Measurements from ENCODE around the gene TC2N.

TC2N gene

DNA sequence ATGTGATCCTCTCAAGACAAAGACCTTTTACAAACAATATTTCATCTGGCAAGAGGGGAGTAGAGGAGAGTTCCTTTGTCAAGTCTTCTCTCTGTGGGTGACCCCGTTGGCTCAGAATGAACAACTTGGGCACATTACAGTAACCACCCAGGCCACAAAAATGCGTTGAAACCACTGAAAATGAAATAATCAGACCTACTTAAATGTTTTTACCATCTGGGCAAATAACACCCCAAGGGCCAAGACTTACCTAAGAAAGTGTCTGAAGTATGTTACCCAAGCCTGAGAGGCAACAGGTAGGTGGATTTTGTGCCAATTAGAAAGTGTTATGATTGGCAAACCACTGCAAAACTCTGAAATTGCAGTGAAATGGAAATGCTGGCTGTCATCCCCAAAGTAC is 1.3 kb downstream of the TC2N start:
- H3K27ac ChIP-seq = no peak overlapping the region
- TF ChIP-seq, protein P1, sequence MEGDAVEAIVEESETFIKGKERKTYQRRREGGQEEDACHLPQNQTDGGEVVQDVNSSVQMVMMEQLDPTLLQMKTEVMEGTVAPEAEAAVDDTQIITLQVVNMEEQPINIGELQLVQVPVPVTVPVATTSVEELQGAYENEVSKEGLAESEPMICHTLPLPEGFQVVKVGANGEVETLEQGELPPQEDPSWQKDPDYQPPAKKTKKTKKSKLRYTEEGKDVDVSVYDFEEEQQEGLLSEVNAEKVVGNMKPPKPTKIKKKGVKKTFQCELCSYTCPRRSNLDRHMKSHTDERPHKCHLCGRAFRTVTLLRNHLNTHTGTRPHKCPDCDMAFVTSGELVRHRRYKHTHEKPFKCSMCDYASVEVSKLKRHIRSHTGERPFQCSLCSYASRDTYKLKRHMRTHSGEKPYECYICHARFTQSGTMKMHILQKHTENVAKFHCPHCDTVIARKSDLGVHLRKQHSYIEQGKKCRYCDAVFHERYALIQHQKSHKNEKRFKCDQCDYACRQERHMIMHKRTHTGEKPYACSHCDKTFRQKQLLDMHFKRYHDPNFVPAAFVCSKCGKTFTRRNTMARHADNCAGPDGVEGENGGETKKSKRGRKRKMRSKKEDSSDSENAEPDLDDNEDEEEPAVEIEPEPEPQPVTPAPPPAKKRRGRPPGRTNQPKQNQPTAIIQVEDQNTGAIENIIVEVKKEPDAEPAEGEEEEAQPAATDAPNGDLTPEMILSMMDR (conservative IDR thresholded peaks at IDR 0.05) = no peak

DNA sequence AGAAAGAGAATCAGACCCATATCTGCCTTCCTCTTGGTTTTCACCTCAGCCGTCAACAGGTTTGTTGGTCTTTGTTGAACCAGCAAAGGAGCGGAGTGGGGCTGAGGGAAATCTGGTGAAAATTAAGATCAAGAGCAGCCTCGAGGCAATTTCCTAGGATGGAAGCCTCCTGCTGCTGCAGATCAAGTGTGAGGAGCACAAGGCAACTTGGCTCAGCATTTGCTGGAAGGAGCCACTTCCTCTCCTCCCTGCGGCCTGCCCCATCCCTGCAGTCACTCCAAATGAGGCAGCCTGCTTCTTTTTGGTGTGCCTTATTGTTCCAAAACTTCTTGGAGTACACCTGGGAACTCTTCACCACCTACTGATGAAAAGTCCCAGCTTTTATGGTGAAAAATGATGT is 4.9 kb downstream of the TC2N start:
- TF ChIP-seq, protein P1 (conservative IDR thresholded peaks at IDR 0.05) = no peak
- H3K27ac ChIP-seq = no peak overlapping the region

DNA sequence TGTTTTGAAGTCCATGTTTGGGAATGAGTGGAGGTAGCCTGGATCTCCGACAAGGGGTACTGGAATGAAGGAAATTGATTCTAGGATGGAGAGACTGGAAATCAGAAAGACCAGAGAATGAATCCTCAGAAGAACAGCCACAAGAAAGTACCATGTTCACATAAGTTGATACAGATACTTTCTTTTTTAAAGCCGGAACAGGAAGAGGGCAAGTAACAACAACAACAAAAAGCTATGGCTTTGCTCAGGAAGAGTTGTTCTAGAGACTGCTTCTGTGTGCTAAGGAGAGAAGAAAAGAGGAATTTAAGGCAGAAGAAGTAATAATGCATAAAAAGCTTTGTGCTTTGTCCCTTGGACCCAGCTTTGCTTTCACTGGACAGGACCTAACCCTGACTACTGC is 6.2 kb downstream of the TC2N start:
- TF ChIP-seq, protein P1 (conservative IDR thresholded peaks at IDR 0.05) = no peak
- H3K27ac ChIP-seq = no peak overlapping the region

DNA sequence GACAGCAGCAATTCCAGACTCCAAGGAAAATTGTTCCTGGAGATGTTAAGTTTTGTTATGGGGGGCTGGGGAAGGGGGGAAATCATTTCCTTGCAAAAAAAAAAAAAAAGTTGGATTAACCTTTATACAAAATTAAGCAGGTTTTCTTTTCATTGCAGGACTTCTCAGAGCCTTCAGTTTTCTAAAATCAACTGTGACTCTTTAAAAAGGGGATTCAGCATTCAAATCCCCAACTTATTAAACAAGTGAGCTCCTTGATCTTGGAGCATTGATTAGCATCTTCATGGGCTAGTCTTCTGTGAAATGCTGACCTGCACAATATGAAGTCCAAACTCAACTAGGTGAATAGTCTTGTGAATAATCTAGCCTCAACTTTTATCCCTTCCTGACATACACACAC is 7.1 kb downstream of the TC2N start:
- TF ChIP-seq, protein P1 (conservative IDR thresholded peaks at IDR 0.05) = no peak
- H3K27ac ChIP-seq = no peak overlapping the region

DNA sequence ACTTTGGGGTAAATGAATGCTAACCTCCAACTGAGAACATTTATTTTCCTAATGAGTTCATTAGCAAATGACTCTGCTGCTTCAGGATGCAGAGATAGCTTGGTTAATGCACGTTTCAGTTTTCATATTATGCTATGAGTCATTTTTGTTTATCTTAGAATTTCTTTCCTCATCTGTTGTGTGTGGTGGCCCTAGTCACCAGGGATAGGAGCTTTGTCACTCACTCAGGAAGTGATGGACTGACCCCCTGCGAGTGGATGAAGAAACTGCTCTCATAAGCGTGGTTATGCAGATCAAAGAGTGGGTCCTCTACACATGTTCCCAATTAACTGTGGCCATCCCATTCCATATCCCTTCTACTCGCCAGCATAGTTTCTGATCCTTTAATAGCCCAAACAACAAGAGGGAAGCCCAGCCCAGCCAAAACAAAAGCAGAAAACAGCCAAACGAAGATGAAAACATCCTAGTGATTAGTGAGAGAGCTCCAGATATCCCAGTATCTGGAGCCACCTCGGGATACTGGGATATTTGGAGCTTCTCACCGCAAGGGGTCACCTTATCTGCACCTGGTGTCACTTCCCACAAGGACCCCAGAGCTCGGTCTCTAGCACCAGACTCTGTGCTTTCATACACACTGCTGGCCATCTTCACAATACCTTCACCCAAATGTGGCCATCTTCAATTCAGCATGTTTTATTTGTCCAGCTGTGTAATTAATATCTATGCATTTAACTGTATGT is 8.6 kb downstream of the TC2N start:
- TF ChIP-seq, protein P1 (conservative IDR thresholded peaks at IDR 0.05) = no peak

DNA sequence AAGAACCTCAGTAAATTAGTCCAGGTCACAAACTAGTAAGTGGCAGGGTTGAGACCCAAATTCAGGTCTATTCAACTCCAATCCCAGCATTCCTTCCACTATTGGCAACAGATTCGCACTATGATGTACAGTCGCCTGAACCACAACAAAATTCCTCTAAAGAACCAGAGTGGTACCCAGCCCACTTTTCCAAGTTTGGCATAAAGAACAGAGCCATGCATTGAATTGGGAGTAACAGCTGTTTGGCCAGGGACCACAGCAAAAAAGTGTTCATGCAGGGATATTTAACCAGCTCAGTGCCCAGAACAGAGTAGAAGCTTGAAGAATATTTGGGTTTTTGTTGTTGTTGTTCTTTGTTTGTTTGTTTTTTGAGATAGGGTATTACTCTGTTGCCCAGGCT is 9.7 kb downstream of the TC2N start:
- H3K27ac ChIP-seq = no peak overlapping the region

More for the DNA sequence above, 8.6 kb downstream of the TC2N start:
- H3K27ac ChIP-seq = no peak overlapping the region

DNA sequence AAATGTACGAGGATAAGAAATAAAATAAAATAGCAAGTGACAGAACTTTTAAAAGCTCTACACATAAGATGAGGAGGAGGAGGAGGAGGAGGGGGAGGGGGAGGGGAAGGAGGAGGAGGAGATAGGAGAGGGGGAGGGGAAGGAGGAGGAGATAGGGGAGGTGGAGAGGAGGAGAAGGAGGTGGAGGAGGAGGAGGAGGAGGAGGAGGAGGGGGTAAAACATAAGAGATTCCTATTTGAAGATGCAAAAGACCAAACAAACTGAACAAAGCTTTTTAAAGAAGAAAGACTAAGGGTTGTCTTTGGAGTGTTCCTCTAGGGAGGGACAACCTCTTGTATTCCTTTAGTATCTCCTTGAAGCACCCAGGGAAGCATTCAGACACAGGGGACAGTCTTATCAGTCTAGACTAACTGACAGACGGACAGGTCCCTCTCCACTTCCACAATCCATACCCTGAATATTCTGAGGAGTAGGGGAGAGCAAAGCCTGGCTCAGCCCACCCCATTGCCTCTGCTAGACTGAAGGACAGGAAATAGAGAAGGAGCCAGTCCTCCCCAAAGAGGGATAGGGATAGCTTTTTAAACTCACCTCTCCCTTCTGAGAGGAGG is 12.9 kb downstream of the TC2N start:
- TF ChIP-seq, protein P1 (conservative IDR thresholded peaks at IDR 0.05) = no peak
- no peak overlapping the region for H3K27ac ChIP-seq

More for the DNA sequence above, 9.7 kb downstream of the TC2N start:
- TF ChIP-seq, protein P1 (conservative IDR thresholded peaks at IDR 0.05) = no peak

Data from VCaP (cell line).